Measurements from ENCODE around the gene CCER1.

CCER1 gene

DNA sequence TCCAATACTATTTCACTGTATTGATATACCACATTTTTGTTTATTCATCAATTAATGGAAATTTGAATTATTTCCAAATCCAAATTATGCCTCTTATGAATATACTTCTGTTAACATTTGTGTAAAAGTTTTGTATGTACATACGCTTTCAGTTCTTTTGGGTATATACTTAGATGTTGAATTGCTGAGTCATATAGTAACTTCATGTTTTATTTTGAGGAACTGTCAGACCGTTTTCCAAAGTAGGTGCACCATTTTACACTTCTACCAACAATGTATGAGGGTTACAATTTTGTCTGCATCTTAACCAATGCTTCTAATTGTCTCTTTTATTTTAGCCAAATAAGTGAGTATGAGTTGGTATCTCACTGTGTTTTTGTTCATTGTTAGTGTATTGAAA lies 10.2 kb upstream of the CCER1 start:
- TF ChIP-seq, protein P1, sequence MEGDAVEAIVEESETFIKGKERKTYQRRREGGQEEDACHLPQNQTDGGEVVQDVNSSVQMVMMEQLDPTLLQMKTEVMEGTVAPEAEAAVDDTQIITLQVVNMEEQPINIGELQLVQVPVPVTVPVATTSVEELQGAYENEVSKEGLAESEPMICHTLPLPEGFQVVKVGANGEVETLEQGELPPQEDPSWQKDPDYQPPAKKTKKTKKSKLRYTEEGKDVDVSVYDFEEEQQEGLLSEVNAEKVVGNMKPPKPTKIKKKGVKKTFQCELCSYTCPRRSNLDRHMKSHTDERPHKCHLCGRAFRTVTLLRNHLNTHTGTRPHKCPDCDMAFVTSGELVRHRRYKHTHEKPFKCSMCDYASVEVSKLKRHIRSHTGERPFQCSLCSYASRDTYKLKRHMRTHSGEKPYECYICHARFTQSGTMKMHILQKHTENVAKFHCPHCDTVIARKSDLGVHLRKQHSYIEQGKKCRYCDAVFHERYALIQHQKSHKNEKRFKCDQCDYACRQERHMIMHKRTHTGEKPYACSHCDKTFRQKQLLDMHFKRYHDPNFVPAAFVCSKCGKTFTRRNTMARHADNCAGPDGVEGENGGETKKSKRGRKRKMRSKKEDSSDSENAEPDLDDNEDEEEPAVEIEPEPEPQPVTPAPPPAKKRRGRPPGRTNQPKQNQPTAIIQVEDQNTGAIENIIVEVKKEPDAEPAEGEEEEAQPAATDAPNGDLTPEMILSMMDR (IDR thresholded peaks at IDR 0.05), result no peak

DNA sequence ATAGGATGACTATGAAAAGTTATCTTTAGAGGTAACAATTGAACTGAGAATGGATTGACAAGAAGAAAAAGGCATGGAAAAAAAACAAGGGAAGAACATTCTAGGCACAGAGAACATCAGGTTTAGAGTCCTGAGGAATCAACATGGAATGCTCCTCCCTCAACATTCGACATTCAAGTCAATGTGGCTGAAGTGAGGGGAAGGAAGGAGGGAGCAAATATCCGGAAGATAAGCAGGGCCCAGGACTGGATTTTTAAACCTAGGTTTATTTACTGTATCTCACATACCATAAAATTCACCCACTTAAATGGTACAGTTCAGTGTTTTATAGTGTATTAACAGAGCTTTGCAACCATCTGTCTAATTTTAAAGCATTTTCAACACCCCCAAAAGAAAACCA lies 9.6 kb upstream of the CCER1 start:
- TF ChIP-seq, protein P1 (IDR thresholded peaks at IDR 0.05), result no peak

DNA sequence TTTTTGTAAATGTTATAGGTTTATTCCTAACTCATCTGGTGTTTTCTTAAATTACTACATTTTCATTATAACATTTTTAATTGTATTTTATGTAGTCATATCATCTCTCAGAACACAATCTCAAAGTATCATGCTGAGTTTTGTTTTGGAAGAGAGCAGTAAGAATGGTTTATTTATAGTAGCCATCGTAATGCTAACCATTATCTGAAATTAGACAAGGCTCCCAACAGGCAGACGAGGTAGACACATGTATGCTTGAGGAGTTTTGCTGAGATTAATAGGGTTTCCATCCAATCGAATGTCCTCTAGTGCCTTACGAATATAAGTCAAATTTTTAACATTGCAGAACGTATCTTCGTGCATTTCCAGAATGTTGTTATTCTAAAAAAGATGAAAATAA lies 9.0 kb upstream of the CCER1 start:
- TF ChIP-seq, protein P1 (IDR thresholded peaks at IDR 0.05), result no peak

DNA sequence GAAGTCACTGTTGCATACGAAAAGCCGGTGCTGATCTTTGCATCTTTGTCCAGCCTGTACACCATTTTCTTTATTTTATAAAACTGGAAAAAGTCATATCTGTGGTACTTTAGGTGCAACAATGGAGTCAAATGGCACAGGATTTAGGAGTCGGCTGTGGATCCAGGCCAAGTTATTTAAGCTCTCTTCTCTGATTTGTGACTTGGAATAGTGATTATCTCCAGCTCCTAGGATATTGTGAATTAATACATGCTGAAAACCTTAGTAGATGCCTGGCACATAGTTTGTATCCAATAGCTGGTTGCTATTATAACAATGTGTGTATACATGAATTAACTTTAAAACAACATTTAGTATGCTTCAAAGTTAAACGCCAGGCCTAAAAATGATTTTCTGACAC lies 6.2 kb upstream of the CCER1 start:
- TF ChIP-seq, protein P1 (IDR thresholded peaks at IDR 0.05), result no peak

DNA sequence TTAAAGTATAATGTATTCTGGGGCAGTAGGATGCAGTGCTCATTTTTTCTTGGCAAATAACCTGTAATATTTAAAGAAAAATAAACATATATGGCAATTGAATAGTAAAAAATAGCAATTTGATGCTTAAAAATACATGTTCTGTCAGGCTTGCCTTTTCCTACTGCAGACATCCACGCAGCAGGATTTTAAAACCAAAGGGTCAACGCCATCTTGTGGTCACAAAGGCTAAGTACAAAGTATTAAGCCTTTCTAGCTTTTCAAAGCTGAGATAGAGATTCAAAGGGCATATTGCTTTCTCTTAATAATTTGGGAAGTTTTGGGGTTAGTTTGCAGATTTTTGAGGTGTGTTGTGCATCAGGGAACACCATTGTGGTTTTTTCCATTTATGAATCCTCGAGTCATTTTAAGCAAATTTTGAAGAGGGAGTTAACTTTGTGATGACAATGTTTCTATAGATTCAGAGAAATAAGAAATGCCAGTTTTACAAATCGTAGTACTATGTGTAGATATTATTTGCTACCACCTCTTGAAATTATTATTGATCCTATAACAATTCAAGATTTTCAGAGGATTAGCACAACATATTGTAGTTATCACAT lies 4.7 kb upstream of the CCER1 start:
- TF ChIP-seq, protein P1 (IDR thresholded peaks at IDR 0.05), result peak; percentile 68

DNA sequence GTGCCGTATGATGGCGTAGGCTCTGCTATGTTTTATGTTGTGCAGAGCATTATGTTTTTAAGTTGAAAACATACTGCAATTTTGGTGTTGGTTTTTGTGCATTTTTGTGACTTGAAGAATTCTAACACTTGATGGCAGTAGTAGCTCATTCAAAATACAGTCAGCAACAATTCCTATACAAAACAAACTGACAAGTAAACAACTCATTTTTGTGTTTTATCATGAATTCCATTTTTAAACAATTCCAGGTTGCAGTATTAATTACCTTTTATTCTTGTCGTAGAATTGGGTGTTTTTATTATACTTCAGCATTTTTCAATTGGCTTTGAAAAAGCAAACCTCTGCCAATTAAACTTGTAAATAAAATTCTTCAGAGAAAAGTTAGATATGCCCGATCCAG lies 4.1 kb upstream of the CCER1 start:
- TF ChIP-seq, protein P1 (IDR thresholded peaks at IDR 0.05), result peak; percentile 9; the same call in 1 of the 2 replicates

DNA sequence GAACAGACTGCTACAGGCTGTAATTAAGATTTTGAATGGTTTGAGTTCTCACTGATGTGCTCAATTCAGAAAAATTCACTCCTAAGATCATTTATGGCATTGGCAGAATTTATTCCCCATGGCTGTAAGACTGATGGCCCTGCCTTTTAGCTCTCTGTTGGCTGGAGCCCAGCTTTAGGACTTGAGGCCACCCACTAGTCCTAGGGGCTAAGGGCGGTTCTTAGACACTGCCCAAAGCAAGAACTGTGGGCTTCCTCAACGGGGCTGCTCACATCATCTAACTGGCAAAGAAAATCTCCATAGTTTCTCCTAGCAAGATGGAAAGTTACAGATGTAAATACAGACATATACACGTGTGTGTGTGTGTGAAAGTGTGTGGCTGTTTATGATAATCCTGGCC lies 3.4 kb upstream of the CCER1 start:
- TF ChIP-seq, protein P1 (IDR thresholded peaks at IDR 0.05), result no peak

DNA sequence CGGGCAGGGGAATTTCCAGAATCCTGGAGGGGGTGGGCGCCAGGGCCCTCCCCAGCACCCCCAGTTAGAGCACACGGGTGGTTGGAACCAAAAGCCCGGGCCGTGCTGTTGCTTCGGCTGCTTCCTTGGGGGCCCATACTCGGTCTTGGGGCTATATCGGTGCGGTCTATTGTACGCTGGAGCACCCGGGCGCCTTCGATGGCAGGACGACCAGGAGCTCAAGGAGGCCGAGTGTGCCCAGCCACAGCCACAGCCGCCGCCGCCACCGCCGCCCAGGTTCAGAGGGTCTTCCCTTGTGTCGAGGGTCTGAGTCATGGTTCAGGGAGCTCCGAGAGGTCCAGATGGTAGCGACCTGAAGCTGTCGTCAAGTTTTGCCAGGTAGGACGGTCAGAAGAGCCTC lies 548 bp downstream of the CCER1 start:
- TF ChIP-seq, protein P1 (IDR thresholded peaks at IDR 0.05), result no peak
